Sciatic nerve (tissue), 2 donors: Measurements from ENCODE around the gene MAG. TPM values are rescaled to one million over a fixed set of nuclear protein-coding genes. Genes with fewer than 3 reads are reported as not detected.

ENCODE experiments used
- ATAC-seq: fragments of 200-7000 bp; cut with Tn5 transposase; one replicate; pipeline ENCODE4 v1.9.1; 2020; ENCODE audit warnings: mild to moderate bottlenecking, moderate library complexity
- DNase-seq: peaks from one replicate; pipeline ENCODE4 v3.0.0-alpha.2; 2020; ENCODE audit warnings: low spot score
- intact Hi-C: fragments of 100-400 bp; cut with DNase I; formaldehyde crosslinking; loops from one replicate; pipeline ENCODE4 v1.14.2; 2022
- total RNA-seq: library from RNA; stranded (reverse); fragmentation: NEBNext Ultra II Directional; extraction: Animal tissue kit (Norgen Biotek cat#: 25700); gene quantifications from one replicate; pipeline ENCODE4 v1.2.1, GENCODE V29; 2021
- donor health status: DM: no; HTN: no; CAD: no.
- donor health status: DM: no; HTN: no; CAD: no.

Gene MAG
- total RNA-seq, 1 donor from 2014 or later: 82.2 TPM

DNA sequence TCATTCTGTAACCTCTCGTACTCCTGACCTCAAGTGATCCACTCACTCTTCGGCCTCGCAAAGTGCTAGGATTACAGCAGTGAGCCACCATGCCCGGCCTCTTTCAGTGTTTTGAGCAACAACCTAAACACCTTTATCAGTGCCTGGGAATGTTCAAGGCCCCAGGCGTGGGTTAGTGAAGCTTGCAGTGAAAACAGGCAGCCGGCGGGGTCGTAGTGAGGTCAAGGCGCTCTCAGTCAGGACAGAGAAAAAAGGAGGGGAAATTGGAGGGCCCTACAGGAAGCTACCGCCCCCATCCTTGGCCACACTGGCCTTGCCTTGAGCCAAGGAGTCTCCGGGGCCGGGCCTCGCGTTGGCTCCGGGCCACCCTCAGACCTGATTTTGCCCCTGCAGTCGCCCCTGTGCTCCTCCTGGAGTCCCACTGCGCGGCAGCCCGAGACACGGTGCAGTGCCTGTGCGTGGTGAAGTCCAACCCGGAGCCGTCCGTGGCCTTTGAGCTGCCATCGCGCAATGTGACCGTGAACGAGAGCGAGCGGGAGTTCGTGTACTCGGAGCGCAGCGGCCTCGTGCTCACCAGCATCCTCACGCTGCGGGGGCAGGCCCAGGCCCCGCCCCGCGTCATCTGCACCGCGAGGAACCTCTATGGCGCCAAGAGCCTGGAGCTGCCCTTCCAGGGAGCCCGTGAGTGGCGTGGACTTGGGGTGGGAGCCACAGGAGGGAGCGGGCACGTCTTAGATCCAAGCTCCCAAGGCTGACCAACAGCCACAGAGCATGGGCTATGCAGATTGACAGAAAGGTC lies 17.7 kb downstream of the MAG start:
- no peak for DNase-seq
- intact Hi-C loops: no loop called here
- peak; percentile 30 for ATAC-seq

DNA sequence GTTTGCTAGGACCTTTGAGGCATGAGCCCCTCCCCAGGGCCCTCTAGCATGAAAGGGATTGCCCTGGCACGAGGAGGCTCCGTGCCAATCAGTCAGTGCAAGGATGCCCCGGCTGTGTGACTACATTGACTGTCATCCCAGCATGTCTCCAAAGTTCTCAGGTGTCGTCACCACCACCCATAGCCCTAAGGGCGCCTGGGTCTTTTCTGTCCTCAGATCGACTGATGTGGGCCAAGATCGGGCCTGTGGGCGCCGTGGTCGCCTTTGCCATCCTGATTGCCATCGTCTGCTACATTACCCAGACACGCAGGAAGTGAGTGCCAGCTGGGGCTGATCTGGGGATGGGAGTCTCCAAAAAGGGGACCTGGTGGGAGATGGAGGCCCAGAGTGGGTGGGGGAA lies 18.4 kb downstream of the MAG start:
- ATAC-seq (no peak), DNase-seq (no peak)
- intact Hi-C loops: no loop called here

DNA sequence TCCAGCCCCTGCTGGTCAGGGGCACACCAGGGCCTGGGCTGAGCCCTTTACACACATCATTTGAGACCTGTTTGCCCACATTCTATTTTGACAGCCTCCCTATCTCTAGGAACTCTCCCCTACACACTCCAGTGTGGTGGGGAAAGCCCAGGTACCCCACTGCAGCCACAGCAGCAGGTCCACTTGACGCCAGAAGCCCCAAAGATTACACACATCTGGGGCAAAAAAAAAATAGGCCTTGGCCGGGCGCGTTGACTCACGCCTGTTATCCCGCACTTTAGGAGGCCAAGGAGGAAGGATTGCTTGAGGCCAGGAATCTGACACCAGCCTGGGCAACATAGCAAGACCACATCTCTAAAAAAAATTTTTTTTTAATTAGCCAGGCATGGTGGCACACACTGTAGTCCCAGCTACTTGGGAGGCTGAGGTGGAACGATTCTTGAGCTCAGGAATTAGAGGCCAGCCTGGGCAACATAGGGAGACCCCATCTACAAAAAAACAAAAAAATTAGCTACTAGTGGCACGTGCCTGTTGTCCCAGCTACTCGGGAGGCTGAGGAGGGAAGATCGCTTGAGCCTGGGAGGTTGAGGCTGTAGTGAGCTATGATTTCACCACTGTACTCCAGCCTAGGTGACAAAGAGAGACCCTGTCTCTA lies 19.0 kb downstream of the MAG start:
- intact Hi-C loops: no loop called here
- no peak for ATAC-seq
- DNase-seq: no peak

DNA sequence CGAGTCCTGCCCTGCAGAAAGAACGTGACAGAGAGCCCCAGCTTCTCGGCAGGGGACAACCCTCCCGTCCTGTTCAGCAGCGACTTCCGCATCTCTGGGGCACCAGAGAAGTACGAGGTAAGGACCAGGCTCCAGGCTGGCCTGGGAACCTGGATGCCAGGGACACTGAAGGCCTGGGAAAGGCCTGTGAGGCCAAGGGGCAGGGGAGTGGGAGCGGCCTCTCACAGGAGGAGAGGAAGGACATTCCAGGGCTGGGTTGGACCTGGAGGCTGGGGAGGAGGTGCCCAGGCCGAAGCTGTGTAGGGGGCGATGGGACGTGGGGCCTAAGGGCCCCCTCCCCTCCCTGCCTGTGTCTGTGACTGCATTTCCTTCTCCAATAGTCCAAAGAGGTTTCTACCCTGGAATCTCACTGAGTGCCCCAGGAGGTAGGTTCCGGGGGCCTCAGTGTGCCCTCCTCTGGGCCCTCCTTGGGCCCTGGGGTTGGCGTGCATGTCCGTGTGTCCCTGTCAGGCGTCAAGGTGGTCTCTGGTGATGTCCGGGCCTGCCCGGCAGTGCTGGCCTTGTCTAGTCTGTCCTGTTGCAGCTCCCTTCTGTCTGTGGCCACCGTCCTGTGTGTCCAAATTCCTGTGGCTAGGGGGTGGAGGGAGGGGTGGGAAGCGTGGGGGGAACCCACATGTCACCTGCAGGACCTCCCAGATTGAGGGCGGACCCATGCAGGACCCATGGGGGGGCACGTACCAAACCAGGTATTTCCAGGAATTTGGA lies 20.1 kb downstream of the MAG start:
- ATAC-seq (no peak), DNase-seq (no peak)
- intact Hi-C loops: no loop called here

DNA sequence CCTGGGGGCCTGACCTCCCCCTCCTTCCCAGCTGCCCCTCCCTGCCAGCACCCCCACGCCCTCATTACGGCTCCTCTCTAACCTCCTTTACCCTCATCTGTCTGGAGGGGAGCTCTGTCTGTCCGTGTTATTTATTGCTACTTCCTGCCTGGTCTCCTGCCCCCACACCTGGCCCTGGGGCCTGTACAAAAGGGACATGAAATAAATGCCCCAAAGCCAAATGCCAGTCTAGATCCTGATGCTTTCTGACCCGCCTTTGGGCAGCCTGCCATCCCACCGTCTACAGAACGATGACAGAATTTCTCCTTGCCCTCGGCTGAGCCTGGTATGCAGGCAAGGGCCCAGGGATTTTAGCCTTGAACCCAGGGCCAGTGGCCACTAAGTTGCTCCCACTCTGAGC lies 21.6 kb downstream of the MAG start:
- no peak for DNase-seq
- ATAC-seq: no peak
- intact Hi-C loops: no loop called here

DNA sequence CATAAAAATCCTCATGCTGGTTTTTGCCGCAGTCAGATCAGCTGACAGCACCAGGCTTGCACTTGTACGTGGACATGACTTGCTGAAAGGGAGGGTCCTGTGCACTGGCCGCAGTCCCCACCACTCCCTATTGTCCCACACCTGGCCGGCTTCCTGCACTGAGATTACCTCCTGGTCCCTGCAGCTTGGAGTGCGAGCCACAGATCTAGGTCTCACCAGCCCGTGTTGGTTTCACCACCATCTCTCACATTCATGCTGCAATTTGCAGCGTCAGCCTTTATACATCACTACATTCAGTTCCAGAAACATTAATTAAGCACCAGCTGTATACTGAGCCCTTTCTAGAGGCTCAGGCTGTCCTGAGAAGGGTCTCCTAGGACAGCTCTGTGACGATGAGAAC lies 22.1 kb downstream of the MAG start:
- ATAC-seq (no peak), DNase-seq (no peak)
- intact Hi-C loops: no loop called here

DNA sequence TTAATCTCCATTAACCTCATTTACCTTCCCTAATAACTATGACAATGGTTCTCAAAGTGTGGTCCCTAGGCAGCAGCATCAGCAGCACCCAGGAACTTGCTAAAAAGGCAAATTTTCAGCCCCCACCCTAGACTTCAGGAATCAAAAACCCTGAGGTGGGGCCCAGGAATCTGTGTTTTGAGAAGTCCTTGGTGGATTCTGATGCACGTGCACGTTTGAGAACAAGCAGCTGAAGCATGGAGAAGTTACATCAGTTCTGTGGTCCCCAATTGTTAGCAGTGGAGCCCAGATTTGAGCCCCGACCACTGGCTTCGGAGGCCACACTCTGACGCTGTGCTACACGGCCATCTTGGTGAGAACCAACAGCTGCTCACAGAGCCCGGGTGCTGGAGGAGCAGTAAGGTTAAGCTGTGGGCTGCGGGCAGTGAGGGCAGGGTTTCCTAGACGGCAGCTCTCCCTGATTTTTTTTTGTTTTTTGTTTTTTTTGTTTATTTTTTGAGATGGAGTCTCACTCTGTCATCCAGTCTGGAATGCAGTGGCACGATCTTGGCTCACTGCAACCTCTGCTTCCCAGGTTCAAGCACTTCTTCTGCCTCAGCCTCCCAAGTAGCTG lies 23.0 kb downstream of the MAG start:
- ATAC-seq (no peak), DNase-seq (no peak)
- intact Hi-C loops: no loop called here

DNA sequence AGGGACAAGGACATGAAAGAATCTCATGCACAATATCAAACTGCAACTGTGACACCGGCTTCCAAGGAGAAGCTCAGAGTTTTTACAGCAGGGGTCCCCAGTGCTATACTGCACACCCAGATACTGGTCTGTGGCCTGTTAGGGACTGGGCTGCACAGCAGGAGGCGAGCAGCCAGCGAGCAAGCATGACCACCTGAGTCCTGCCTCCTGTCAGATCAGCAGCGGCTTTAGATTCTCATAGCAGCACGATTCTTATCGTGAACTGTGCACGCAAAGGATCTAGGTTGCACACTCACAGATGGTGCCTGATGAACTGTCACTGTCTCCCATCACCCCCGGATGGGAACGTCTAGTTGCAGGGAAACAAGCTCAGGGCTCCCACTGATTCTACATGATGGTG lies 23.9 kb downstream of the MAG start:
- DNase-seq (no peak), ATAC-seq (no peak)
- intact Hi-C loops: no loop called here

DNA sequence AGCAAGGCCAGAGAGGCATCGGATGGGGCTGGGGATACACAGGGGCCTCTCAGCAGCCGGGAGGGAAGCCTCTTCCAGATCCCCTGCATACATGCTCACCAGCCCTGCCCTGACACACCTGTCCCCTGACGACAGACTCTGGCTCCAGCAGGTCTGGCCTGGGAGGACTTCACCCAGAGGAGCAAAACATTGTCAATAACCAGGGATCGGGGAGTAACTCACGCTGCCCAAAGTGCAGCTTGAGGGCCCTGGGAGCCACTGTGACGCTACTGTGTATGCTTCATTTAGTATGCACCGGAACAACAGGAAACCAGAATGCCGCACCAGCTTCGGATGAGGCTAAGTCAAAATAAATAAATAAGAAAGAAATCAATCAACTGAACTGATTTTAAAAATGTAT lies 24.6 kb downstream of the MAG start:
- DNase-seq: no peak
- intact Hi-C loops: no loop called here
- no peak for ATAC-seq

DNA sequence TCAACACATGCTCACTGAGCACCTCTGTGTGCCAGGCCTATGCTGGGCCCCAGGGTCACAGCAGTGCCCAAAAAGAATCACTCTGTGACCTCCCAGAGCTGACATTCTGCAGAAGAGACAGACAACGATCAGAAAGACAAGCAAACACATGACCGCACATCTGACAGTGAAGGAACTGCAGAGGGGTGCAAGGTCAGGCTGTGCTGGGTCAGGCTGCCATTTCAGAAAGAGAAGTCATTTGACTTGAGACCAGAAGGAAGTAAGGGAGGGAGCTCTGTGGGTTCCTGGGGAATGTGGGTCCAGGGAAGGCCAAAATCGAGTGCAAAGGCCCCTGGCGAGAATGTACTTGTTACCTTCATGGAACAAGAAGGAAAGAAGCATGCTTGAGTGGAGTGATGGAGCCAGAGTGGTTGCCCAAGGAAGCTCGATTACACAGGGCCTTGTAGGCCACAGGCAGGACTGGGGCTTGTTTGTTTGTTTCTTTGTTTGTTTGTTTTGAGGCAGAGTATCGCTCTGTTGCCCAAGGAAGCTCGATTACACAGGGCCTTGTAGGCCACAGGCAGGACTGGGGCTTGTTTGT lies 25.6 kb downstream of the MAG start:
- intact Hi-C loops: no loop called here
- ATAC-seq (no peak), DNase-seq (no peak)

DNA sequence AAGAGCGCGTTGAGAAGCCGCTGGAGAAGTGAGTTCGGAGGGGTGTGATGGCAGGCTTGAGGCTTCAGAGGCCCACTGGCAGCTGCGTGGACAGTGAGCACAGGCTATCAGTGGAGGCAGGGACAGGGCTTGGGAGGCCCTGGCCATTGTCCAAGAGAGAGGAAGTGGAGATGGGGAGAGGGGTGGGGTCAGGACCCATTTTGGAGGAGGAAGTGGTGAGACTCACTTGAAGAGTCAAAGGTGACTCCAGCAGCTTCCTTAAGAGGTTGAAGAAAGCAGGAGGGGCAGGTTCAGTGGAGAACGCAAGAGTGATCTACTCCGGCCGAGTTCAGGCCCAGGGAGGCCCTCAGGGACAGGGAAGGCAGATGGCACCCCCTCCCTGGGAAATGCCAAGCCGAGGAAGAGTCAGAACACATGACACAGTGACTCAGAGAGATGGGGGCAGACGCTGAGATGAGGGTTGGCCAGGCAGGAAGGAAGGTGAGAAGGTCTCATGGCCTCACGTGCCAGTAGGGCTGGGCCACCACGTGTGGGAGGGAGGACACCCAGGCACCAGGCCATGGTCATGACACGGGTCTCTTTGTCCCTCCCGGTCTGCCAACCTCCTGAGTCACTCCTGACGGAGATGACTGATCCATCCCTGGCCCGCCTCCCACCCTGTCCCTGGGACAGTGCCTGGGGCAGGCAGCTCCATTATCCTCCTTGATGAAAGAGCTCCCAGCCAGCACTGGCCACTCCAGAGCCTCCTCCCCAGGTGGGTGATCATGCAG lies 26.9 kb downstream of the MAG start:
- ATAC-seq (peak; percentile 39), DNase-seq (peak; percentile 69)
- intact Hi-C loops: no loop called here

DNA sequence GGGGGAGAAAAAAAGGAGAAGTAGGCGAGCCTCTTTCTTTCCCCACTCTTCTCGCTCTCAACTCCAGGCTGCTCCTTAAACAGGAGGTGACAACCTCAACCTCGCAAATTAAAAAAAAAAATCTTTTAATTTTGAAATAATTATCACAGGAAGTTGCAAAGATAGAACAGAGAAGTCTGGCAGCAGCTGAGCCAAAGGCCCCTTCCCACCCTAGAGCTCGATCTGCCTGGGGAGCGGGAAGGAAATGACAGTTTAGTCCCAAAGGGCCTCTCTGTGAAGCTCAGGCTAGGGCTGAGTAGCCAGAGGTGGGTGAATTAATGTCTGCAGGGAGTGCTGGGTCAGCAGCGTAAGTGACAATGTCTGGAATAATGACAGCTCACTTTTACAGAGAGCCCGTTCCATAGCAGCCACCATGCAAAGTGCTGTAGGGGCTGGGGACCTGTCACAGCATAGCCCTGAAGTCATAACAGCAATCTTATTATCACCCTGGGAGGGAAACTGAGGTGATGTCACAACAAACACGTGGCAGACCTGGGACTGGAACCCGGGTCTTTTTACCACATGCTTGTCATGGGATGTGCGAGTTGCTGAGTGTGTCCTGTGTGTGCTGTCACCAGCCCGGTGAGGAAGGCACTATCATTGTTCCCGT lies 28.2 kb downstream of the MAG start:
- intact Hi-C loops: no loop called here

DNA sequence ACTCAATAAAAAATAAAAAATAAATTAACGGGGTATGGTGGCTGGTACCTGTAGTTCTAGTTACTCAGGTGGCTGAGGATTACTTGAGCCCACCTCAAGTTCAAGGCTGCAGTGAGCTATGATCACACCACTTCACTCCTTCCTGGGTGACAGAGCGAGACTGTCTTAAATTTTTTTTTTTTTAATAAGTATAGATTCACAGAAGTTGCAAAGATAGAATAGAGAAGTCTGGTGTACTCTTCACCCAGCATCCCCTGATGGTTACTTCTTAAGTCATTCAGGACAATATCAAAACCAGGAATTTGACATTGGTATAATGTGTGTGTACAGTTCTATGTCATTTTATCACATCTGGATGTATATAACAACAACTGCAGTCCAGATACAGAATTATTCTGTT lies 29.3 kb downstream of the MAG start:
- intact Hi-C loops: no loop called here
- no peak for DNase-seq
- no peak for ATAC-seq

More for the DNA sequence above, 28.2 kb downstream of the MAG start:
- ATAC-seq: no peak
- DNase-seq: no peak

DNA sequence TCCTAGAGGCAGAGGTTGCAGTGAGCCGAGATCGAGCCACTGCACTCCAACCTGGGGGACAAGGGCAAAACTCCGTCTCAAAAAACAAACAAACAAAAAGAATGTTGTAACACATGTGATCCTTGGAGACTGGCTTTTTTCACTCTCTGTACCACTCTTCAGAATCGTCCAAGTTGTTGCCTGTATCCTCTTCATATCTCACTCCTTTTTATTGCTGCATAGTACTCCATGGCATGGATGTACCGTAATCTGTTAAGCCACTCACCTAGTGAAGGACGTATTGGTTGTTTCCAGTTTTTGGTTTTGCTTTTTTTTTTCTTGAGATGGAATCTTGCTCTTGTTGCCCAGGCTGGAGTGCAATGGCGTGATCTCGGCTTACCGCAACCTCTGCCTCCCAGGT lies 30.1 kb downstream of the MAG start:
- intact Hi-C loops: no loop called here
- no peak for ATAC-seq
- DNase-seq: no peak

DNA sequence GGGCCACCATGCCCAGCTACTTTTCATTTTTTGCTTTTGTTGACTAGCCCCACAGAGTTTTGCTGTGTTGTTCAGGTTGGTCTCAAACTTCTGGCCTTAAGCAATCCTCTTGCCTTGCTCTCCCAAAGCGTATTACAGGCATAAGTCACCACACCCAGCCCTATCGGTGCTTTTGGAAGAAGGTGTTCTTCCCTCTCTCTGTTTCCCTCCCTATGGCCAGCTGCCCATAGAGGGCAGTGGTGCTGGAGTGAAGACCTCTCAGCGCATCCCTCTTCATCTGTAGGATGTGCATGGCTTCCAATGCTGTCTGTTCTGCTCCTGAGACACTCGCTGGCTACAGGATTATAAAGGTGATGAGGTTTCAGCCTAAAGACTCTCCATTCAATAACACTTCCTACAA lies 35.7 kb downstream of the MAG start:
- DNase-seq (no peak), ATAC-seq (no peak)
- intact Hi-C loops: no loop called here

DNA sequence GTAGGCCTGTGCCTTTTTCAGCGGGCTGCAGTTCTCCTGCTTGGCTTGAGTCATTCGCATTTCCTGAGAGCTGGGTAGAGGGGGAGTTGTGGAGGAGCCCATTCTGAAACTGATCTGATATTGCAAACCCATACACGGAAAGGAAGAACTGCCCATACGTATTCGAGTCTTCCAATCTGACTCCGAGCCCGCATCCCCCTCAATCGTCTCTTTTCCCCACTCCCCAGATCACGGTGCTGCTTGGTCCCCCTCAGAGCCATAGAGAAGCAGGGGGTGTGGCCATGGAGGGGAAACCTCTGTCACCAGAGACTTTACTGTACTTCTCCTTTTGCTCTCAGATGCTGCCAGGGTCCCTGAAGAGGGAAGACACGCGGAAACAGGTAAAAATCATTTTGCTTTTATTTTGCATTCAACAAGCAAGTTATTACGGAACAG lies 36.9 kb downstream of the MAG start, which contains the start of gene CD22:
CD22 (plus strand) TSS at position 337 of the 435 bp plus-strand sequence. CDS start 2,854 bp downstream, outside the sequence.
- ATAC-seq: no peak
- intact Hi-C loops: no loop called here

DNA sequence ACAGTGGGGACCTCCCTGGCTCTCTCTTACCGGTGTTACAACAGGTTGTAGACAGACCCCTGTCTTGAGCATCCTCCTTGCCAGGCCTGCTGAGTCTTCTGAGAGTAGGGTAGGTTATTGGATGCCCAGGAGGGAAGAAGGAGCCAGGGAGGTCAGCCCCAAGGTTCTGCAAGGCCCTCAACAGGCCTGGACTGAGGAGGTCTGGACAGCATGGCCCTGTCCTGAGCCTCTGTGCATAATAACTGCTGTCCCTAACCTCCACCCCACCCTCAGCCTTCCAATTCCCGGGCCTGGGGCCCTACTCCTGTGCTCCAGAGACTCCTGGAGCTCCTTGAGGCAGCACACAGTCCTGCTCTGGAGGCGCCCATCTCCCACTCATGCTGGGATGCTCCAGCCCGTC lies 37.4 kb downstream of the MAG start:
- intact Hi-C loops: no loop called here
- ATAC-seq: no peak

More for the DNA sequence above, 36.9 kb downstream of the MAG start, which contains the start of gene CD22:
- DNase-seq: no peak

DNA sequence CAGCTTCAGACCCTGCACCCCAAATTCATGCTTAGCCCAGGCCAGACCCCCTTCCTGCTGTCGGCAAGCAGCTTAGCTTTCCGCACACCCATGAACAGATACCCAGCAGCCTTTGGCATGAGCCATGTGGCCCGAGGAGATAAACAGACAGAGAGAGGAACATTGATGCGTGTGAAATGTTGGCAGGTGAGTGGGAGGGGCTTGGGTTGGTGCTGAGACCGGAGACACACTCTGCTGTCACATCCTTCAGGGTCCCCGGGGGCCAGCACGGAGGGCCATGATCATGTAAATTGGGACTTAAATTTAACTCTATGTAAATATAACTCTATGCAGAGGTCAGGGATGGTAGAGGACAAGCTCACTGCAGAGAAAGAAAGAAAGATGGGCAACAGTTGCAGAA lies 38.5 kb downstream of the MAG start:
- intact Hi-C loops: no loop called here
- no peak for ATAC-seq
- no peak for DNase-seq

More for the DNA sequence above, 37.4 kb downstream of the MAG start:
- no peak for DNase-seq
